22Rv1 (cell line): ENCODE data around the gene EVI5L.

Experiments
- CTCF ChIP-seq: fragments of 450-650 bp; IDR thresholded peaks from 2 replicates; pipeline ENCODE4 v1.5.1; 2017; ENCODE audit warnings: mild to moderate bottlenecking
- ZFX ChIP-seq: fragments of 450-650 bp; IDR thresholded peaks from 2 replicates; pipeline ENCODE4 v1.6.1; 2017; ENCODE audit warnings: antibody characterized with exemption, borderline replicate concordance

- TF ChIP-seq CTCF (no peak), ZFX (no peak)
Measured at GRCh38 chr19:7865262-7865911, 35.4 kb downstream of the EVI5L start.
